NCI-H2196 treated with DMSO at 0.1 percent for 48 hours (cell line): ENCODE data around the gene TSNAXIP1.
"Not testable (repeated sequence)": the region's sequence is repeated elsewhere in the genome, so short reads cannot be mapped to it uniquely, and the experiment has no call there.

Source experiments
- DNase-seq: peaks from one replicate; lab custom pipeline; 2025; ENCODE audit not compliant: unreplicated experiment; lab: John Stamatoyannopoulos, UW

The TSNAXIP1 gene

GRCh38 chr16:67833415-67834241 lies 26.9 kb downstream of the TSNAXIP1 start:
- peak; percentile 27 for DNase-seq

GRCh38 chr16:67834242-67834614 lies 27.5 kb downstream of the TSNAXIP1 start:
- DNase-seq: no peak

GRCh38 chr16:67837190-67837589 lies 30.5 kb downstream of the TSNAXIP1 start:
- not testable (repeated sequence) for DNase-seq

DNA sequence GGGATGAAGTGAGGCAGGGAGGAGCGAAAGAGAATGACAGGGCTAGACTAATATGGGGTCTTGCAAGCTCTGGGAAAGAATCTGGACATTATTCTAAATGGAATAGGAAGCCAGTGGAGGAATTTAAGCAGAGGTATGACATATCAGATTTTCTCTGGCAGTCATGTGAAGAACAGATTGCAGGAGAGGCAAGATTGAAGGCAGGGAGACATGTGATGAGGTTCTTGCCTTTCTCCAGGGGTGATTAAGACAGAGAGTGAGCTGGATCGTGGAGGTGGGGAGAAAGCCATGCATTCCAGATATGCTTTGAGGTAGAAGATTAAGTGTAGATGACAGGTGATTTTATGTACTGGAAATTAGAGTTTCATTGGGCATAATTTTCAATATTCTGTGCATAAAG lies 31.1 kb downstream of the TSNAXIP1 start:
- no peak for DNase-seq

DNA sequence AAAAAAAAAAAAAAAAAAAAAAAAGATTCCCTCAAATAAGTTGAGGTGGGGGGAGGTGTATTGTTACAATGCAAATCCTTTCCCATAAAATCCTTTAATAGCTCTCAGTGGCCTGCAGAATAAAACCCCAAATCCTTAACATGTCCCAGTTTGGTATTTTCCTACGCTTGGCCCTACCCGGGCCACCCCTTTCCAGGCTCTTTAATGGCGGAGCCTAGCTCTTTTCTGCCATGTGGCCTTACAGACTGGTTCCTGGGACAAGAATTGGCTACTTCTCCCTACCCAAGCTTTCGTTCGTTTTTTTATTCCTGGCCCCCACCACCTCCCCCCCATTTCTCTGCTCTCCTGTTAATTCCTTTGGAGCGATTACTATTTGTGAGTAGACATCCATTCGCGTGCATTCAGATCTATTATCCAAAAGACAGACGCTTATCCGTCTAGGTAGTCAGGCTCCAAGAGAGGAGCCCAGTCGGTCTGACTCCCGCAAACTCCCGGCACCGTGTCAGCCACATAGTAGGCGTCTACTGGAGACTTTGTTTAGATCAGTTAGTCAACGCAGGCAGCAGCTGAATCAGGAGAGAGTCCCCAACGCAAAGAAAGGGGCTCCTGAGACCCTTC lies 34.6 kb downstream of the TSNAXIP1 start:
- DNase-seq: no peak

DNA sequence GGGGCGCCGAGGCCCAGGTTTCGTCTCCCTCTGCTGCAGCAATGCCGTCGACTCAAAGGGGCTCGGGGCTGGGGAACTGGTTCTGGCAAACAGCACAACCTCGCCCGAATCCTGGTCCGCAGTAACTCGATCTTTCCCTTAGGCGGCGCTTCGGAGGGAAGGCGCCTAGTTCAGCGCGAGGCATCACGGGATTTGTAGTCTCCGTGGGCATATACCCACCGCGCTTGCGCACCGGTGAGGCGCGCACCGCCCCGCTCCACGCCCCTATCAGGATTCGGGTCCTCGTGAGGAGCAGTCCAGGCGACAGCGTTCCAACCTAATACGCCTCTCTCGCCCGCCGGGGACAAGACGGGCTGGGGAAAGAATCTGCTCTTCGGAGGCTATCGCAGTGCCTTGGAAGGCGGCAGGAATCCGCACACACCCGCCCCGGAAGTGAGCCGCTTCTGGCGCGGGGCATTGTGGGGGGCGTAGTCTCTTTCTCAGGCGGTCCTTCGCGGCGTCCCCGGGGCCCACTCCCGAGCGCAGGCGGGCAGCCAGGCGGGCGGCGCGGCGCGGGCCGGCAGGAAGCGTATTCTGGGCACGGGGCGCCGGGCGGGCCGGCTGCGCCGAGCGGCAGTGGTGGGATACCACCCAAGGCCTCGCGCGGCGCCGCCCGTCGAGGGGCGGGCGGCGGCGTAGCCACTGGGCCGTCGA lies 35.3 kb downstream of the TSNAXIP1 start, which contains the start of gene THAP11:
Gene THAP11 (plus strand): TSS at position 505 of the 693 bp plus-strand sequence. CDS start 235 bp downstream, outside the sequence.
- peak; percentile 57 for DNase-seq

- peak; percentile 42 for DNase-seq
Observed at GRCh38 chr16:67842509-67843342, 36.0 kb downstream of the TSNAXIP1 start.

DNA sequence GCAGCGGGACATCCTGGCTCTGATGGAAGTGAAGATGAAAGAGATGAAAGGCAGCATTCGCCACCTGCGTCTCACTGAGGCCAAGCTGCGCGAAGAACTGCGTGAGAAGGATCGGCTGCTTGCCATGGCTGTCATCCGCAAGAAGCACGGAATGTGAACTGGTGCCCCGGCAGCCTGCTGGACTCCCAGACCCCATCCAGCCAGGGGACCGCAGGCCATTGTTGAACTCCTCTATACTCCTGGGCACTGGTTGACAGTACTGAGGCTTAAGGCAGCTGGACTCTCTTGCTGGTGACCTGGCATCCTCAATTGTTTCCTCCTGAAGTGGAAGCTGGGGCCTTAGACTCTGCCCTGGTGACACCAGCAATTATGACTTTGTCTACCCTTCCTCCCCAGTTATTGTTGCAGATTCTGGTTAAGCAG lies 36.7 kb downstream of the TSNAXIP1 start:
- DNase-seq: no peak

GRCh38 chr16:67844497-67844896 lies 37.8 kb downstream of the TSNAXIP1 start:
- no peak for DNase-seq

- DNase-seq: no peak
Observed at GRCh38 chr16:67845291-67846062, 38.8 kb downstream of the TSNAXIP1 start.

DNA sequence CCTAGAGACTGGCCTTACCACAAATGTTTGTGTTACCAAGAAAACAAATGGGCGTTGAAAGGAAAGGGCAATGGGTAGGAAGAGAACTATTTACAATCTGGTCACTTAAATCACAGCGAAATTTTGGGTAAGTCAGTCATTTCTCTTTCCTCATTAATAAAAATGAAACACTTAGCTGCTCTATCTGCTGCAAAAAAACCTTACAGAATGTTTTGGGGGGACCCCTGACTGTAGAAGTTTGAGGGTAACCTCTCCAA lies 39.3 kb downstream of the TSNAXIP1 start:
- DNase-seq: no peak

- peak; percentile 71 for DNase-seq
Observed at GRCh38 chr16:67846320-67847063, 39.8 kb downstream of the TSNAXIP1 start, which contains the start of gene NUTF2. Gene NUTF2, plus strand, starts transcription at chr16:67846933. Its CDS starts 18,198 bp downstream, at chr16:67865131.

DNA sequence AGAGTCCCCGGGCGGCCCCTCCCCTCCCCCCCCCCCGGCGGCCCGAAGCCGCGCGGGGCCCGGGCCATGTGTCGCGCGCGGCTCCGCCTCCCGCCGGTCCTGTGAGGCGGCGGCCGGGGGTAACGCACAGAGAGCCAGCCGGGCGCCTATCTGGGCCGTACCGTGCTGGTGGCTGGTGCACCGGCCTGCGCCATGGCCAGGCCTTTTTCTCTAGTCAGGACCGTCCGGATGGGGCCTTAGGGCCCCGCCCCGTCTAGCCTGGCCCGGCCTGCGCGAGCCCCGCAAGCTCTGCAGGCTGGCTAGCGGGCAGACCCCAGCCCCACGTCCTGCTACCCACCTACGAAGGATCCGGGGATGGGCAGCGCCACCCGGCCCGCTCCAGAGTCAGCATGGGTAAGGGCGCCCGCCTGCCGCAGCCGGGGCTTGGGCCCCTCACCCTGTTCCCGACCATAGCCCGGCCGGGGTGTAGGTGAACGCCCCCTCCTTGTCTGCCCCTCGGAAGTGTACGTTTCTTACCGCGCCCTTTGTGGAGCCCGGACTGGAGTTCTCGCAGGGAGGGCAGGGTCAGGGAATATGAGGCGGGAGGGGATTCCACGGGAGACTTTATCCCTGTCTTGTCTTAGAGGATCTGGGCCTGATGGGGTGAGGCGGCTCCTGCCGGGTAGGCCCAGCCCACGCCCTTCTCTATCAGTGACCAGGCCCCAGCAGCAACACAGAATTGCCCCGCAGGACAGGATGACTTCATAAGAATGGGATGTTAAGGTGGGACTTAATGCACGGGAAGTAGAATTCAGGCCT lies 40.6 kb downstream of the TSNAXIP1 start, which contains the start of gene CENPT:
Gene CENPT (minus strand): TSS at position 630 of the 798 bp plus-strand sequence. CDS start 13,834 bp downstream, outside the sequence.
- no peak for DNase-seq

- no peak for DNase-seq
Observed at GRCh38 chr16:67848118-67848517, 41.4 kb downstream of the TSNAXIP1 start.

DNA sequence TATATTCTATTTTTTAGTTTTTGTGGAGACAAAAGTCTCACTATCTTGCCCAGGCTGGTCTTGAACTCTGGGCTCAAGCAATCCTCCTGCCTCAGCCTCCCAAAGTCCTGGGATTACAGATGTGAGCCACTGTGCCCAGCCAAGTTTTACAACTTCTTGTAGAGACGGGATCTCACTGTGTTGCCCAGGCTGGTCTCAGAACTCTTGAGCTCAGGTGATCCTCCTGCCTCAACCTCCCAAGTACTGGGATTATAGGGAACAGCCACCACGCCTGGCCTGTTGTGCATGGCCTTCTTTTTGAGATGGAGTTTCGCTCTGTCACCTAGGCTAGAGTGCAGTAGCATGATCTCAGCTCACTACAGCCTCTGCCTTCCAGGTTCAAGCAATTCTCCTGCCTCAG lies 47.0 kb downstream of the TSNAXIP1 start:
- DNase-seq: no peak

DNA sequence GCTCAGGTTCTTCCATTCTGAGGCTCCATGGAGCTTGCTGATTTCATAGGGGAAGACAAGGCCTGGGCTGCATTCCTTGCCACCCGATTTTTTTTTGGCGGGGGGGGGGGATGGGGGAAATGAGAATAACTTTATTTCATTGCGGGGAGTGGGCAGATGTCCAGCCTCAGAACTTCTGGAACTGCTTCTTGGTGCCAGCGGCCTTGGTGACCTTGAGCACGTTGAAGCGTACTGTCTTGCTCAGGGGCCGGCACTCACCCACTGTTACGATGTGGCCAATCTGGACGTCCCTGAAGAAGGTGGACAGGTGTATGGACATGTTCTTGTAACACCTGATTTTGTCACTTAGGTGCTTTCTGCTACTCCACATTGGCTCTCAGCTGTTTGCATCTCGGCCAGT lies 49.1 kb downstream of the TSNAXIP1 start:
- DNase-seq: no peak

- DNase-seq: no peak
Observed at GRCh38 chr16:67856927-67857546, 50.3 kb downstream of the TSNAXIP1 start.

DNA sequence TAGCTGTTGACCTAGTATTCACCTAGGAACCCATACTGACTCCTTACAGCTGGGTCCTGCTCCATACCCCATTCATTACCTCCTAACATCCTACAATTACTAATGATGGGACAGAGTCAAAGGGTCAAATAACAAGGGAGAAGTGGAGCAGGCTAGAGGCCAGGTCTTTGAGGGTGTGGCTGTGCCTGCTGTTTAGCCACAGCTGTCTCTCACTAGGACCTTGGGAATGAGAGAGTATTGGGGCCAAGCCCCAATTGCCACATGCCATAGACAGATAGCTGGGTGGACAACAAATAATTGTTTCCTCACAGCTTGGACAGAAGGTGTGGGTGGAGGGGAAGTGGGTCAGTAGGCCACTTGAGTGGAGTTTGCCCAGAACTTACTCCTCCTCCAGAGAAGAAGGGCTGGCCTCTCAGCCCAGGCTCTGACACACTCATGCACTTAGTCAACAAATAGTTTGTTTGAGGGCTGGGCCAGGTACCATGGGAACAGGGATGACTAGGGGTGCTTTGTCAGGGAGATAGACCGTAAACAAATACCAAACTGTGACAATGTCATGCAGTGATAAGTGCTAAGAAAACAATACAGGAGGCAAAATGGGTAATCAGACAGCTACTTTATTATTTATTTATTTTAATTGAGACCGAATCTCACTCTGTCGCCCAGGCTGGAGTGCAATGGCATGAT lies 51.0 kb downstream of the TSNAXIP1 start:
- peak; percentile 42 for DNase-seq
